Measurements from ENCODE around the gene SLC25A53.
A peak's percentile ranks its signal among the peaks of the same experiment; 100 is the strongest.

Gene SLC25A53

DNA sequence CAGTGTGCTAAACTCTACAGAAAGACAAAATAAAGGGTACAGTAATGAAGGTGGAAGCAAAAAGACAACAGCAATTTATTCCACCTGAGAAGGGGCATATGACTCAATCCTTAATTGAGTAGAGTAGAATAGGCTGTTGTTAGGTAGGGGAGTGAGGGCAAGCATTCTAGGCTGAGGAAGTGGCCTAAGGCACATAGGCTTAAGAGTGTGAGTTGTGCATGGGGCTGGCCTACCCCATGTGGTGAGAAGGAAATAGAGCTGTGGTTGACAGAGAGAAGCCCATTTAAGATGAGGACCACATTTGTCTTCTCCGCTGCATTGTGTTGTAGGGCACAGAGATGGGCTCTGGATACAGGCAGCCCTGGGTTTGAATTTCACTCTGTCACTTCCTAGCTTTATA lies 47.9 kb downstream of the SLC25A53 start:
- H3K27ac ChIP-seq = no peak overlapping the region
- TF ChIP-seq, protein P1, sequence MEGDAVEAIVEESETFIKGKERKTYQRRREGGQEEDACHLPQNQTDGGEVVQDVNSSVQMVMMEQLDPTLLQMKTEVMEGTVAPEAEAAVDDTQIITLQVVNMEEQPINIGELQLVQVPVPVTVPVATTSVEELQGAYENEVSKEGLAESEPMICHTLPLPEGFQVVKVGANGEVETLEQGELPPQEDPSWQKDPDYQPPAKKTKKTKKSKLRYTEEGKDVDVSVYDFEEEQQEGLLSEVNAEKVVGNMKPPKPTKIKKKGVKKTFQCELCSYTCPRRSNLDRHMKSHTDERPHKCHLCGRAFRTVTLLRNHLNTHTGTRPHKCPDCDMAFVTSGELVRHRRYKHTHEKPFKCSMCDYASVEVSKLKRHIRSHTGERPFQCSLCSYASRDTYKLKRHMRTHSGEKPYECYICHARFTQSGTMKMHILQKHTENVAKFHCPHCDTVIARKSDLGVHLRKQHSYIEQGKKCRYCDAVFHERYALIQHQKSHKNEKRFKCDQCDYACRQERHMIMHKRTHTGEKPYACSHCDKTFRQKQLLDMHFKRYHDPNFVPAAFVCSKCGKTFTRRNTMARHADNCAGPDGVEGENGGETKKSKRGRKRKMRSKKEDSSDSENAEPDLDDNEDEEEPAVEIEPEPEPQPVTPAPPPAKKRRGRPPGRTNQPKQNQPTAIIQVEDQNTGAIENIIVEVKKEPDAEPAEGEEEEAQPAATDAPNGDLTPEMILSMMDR (conservative IDR thresholded peaks at IDR 0.05) = no peak

DNA sequence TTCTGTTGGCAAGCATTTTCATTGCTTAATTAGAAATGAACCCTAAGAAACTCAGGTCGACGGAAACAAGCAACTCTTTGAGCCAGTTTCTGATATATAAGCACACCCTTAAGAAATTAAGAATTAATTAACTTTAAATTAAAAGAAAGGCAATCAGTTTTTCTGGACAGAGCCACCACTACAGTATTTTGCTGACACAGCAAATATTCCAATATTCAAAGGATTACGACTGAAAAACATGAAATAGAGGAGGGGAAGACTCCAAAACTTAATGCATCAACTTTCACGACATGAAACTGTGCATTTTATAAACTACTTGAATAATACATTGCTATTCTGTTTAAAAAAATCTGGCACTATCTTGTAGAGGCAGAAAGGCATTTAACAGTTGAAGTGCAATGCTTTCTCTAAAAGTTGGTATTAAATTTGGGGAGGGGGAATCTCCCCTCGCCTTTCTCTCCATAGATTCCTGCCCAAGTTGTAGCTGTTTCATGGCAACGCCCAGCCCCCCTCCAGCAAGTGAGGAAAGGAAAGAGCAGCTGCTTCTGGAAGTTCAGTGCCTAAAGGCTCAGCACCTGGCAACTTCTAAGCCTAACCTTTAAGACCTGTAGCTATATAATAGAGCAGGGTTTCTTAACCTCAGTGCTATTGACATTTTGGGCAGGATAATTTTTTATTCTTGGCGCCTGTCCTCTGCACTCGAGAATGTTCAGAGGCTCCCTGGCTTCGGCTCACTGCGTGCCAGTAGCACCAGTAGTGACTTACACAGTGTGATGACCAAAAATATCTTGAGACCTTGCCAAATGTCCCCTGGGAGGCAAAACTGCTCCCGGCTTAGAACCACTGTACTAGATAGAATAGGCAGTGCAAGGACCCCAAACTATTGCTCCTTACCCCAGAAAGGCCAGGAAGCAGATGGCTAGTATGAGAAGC lies 51.2 kb downstream of the SLC25A53 start:
- no peak overlapping the region for H3K27ac ChIP-seq
- TF ChIP-seq, protein P1 (conservative IDR thresholded peaks at IDR 0.05) = no peak

DNA sequence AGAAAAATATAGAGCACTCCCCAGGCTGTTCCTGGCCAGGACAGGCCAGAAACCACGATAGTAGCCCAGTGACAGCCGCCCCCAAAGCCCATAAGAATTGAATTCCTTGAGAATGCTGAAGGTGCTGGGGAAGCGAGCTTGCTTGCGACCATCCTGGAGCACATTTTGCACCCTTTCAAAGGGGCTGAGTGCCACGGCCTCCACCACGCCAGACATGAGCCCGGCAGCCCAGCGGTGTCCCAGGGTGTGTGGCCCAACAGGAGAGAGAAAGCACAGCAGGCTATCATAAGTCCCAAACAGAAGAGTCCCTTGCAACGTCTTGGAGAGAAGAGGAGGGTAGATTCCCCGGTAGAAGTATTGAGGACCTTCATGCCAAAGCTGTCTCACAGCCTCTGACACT lies 52.1 kb downstream of the SLC25A53 start:
- no peak overlapping the region for H3K27ac ChIP-seq
- TF ChIP-seq, protein P1 (conservative IDR thresholded peaks at IDR 0.05) = no peak

DNA sequence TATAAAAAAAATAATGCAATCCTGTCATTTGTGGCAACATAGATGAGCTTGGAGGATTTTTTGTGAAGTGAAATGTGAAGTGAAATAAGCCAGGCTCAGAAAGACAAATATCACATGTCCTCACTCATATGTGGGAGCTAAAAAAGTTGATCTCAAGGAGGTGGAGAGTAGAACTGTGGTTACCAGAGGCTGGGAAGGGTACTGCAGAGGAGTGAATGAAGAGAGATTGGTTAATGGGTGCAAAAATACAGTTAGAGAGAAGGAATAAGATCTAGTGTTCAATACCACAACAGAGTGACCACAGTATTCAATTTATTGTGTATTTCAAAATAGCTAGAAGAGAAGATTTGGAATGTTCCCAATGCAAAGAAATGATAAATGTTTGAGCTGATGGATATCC lies 57.9 kb downstream of the SLC25A53 start:
- H3K27ac ChIP-seq = no peak overlapping the region
- TF ChIP-seq, protein P1 (conservative IDR thresholded peaks at IDR 0.05) = no peak

DNA sequence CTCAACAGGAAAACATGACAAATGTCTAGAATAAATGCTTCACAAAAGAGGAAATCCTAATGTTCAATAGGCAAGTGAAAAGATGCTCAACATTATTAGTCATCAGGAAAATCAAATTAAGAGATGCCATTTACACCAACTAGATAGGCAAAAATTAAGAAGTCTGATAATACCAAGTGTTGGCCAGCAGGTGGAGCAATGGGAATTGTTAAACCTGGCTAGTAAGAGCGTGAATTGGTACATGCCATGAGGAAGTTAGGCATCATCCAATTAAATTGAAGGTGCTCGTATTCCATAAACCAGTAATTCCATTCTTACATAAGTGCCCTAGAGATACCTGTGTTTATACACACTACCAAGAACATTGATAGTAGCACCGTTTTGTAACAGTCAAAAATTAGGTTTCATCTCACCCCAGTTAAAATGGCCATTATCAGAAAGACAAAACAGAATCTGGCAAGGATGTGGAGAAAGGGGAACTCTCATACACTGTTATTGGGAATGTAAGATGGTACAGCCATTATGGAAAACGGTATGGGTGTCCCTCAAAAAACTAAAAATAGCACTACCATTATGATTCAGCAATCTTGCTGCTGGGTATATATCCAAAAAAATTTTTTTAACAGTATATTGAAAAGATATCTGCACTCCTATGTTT lies 58.5 kb downstream of the SLC25A53 start:
- TF ChIP-seq, protein P1 (conservative IDR thresholded peaks at IDR 0.05) = peak; percentile 48
- no peak overlapping the region for H3K27ac ChIP-seq

DNA sequence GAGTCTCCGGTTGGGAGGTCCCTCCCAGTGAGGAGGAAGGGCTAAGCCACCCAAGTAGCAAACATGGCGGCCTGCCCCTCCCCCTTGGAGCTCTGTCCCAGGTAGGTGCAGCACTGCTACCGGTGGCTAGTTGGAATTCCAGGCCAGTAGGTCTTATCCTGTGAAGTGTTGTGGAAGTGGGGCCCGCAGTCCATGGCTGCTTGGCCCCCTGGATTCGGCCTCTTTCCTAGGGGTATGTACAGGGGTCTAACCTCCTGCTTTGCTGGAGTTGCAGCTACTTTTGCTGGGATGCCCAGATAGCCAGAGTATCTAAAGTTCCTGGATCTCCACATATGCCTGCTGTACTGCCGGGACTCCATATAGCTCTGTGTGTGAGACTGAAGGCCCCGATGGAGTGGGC lies 70.9 kb downstream of the SLC25A53 start:
- no peak overlapping the region for H3K27ac ChIP-seq

DNA sequence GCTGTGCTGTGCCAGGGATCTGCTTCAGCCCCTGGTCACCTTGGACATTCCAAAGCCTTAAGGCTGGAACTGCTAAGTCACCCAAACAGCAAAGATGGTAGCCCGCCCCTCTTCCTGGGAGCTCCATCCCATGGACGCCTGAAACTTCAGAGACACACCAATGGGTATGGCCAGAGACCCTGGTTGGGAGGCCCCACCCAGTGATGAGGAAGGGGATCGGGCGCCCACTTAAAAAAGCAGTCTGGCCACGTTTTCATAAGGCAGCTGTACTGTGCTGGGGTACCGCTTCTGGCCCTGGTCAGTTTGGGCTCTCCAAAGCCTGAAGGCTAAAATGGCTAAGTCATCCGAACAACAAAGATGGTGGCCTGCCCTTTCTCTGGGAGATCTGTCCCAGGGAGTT lies 71.3 kb downstream of the SLC25A53 start:
- no peak overlapping the region for H3K27ac ChIP-seq
- TF ChIP-seq, protein P1 (conservative IDR thresholded peaks at IDR 0.05) = no peak

More for the DNA sequence above, 70.9 kb downstream of the SLC25A53 start:
- TF ChIP-seq, protein P1 (conservative IDR thresholded peaks at IDR 0.05) = no peak

Data from VCaP (cell line).